ENCODE data around the gene FECH. TPM values are rescaled to one million over a fixed set of nuclear protein-coding genes. Genes with fewer than 3 reads are reported as not detected.

FECH gene
- total and polyA plus RNA-seq, 9 of the 15 experiments (the other 6 are each of a cell fraction or from before 2014, with no cell fraction given), result 19.8 to 170 (median 56.8) TPM

DNA sequence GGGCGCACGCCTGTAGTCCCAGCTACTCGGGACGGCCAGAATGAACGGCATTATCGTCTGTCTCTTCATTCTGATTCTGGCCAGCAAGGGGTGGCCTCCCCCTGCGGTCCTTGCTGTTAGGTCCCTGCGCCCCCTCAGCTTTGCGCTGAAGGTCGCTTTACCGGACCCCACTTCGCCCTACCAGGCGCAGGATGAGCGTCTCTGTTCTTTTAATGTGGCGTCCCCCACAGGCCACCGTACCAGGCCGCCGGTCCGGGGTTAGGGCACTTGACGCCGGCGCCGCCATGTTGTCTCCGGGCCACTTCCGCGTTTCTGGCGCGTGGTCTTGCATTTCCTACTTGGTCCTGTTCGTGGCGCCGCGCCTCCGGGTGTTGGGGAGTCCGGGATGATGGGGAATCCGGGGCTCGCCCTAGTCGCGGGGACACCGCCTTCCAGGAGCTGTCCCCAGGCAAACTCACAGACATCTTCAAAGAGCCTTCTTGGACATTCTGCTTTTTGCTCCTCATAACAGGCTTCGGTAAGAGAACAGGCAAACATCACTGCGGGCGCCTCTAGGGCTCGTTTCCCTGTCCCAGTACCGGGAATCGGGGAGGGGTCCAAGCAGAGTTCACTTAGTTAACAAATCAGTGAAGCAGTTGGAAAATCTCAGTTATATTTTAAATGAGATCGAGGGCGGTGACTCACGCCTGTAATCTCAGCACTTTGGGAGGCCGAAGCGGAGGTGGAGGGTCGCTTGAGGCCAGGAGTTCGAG is 43.7 kb upstream of the FECH start (continued):
- TF ChIP-seq ZBTB40 (IDR thresholded peaks at IDR 0.05) (peak; percentile 38; the same call in 1 of the 2 replicates), ZBTB40 (CRISPR knock-in tag; IDR thresholded peaks at IDR 0.05) (no peak), NFYB (IDR thresholded peaks at IDR 0.05; ENCODE audit: extremely low read depth, insufficient read length) (no peak), ZNF76 (CRISPR knock-in tag; IDR thresholded peaks at IDR 0.05; ENCODE audit: borderline replicate concordance) (no peak), ZNF23 (CRISPR knock-in tag; IDR thresholded peaks at IDR 0.05) (no peak), E2F6 (IDR thresholded peaks at IDR 0.05; ENCODE audit: borderline replicate concordance in 1 of 2, extremely low read depth in 1 of 2, insufficient read depth in 1 of 2, insufficient read length in 1 of 2, low read depth in 1 of 2, low read length in 1 of 2, poor library complexity in 1 of 2, severe bottlenecking in 1 of 2) (peak; percentile 26 to 73), SMC3 (conservative IDR thresholded peaks at IDR 0.05; ENCODE audit: insufficient read depth, low read depth, low read length) (peak; percentile 49), ZNF324 (CRISPR knock-in tag; IDR thresholded peaks at IDR 0.05) (no peak), ETV1 (tag; conservative IDR thresholded peaks at IDR 0.05; ENCODE audit: low read depth) (no peak; the same call in 1 of the 2 replicates), ZNF311 (CRISPR knock-in tag; IDR thresholded peaks at IDR 0.05) (no peak), SUPT5H (IDR thresholded peaks at IDR 0.05) (no peak), RFX5 (IDR thresholded peaks at IDR 0.05; ENCODE audit: low read depth, low read length) (no peak), OTX1 (CRISPR knock-in tag; IDR thresholded peaks at IDR 0.05) (no peak), NFIC (IDR thresholded peaks at IDR 0.05) (no peak)
- TF ChIP-seq, protein P1, sequence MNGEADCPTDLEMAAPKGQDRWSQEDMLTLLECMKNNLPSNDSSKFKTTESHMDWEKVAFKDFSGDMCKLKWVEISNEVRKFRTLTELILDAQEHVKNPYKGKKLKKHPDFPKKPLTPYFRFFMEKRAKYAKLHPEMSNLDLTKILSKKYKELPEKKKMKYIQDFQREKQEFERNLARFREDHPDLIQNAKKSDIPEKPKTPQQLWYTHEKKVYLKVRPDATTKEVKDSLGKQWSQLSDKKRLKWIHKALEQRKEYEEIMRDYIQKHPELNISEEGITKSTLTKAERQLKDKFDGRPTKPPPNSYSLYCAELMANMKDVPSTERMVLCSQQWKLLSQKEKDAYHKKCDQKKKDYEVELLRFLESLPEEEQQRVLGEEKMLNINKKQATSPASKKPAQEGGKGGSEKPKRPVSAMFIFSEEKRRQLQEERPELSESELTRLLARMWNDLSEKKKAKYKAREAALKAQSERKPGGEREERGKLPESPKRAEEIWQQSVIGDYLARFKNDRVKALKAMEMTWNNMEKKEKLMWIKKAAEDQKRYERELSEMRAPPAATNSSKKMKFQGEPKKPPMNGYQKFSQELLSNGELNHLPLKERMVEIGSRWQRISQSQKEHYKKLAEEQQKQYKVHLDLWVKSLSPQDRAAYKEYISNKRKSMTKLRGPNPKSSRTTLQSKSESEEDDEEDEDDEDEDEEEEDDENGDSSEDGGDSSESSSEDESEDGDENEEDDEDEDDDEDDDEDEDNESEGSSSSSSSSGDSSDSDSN (IDR thresholded peaks at IDR 0.05; ENCODE audit: borderline replicate concordance in 1 of 2, low read depth in 2 of 2, low read length in 2 of 2), result no peak
